ENCODE data around the gene NPAS3.

DNA sequence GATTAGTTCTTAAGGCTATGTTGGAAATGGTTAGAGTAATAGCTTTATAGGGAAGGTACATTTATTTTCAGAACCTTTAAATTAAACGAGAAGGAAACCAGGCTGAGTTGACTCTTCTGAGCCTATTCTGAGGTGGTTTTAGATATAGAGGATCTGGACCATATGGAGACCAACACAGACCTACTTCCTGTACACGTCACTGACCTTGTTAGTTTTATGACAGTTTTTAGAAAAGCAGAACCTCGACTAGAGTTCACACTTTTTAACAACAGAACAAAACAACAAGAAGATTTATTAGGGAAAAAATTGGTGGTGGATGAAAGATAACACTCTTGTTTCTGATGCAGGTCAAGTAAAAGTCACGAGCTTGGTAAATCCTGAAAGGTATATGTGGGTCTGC is 107.1 kb downstream of the NPAS3 start:
- TF ChIP-seq CTCF (IDR thresholded peaks at IDR 0.05; ENCODE audit: low read depth, low read length): no peak
- no peak for TF ChIP-seq EZH2phosphoT487 (IDR thresholded peaks at IDR 0.05; ENCODE audit: low read depth)

All from OCI-LY3 (cell line).